ENCODE data around the gene SPATA22.
"Not testable (repeated sequence)": the region's sequence is repeated elsewhere in the genome, so short reads cannot be mapped to it uniquely, and the experiment has no call there.

Gene SPATA22

DNA sequence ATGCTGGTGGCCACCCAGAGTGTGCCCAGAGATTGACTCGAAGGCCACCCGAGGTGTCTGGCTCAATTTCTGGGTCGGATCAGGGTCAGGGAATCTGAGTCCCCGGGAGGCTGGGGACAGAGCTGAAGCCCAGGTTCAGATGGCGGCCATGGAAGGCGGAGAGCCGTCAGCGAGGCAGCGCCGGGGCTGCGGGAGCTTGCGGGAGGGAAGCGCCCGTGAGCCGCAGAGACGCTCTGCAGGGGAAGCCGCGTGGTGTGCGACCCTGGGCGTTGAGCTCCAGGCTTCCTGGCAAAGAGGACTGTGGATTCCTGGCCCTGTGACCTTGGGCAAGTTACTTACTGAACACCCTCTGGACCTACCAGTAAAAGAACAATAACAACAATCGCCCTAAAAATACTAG is 518 bp upstream of the SPATA22 start:
- no peak for DNase-seq

DNA sequence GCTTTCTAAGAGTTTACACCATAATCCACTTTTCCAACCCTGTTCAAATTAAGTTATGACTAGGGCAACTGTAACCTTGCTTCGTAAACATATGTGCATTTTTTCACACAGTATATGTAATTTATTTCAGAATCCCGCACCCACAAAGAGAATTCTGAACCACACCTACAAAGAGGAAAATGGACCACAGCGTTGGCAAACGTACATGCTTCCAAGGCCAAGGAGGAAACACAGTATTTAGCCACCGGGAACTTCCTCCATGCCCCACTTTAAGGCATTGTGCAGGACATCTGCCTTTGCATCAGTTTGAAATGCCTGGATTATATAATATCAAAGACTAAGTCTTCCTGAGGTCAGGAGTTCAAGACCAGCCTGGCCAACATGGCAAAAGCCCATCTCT is 2.1 kb downstream of the SPATA22 start:
- DNase-seq, result no peak

DNA sequence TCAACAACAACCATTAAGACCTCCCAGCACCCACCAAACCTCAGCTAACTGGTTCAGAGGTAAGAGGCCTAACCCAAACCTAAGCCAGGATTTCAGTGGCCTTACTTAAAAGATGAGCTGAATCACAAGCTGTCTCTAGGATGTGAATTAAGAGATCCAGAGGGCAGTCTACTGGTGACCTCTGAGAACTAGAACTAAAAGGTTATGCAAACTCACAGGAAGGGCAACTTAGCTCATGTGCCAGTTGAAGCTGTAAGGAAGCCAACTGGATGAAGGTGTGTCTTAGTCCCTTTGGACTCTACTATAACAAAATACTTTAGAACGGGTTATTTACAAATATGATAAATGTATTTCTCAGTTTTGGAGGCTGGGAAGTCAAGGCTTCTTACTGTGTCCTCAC is 5.3 kb downstream of the SPATA22 start:
- not testable (repeated sequence) for DNase-seq

GRCh38 chr17:3448059-3448665 is 23.5 kb downstream of the SPATA22 start:
- DNase-seq, result no peak

DNA sequence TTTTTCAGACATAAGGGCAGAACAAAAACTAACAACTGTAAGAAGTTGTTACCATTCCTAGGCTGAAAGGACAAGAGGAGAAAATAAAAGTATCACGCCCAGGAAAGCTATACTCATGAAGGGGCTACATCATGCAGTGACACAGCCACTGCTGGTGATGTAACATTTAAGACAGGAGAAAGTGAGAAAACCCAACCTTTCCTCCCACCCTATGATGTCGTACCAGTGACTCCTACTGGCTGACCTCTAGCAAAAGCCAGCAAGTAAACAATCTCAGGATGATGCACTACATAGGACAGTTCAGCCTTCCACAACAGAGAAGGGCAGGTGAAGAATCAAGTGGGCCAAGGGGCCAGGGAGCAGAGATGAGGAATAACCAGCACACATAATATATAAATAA is 24.0 kb downstream of the SPATA22 start:
- DNase-seq, result no peak

GRCh38 chr17:3440451-3440850 is 31.2 kb downstream of the SPATA22 start:
- no peak for DNase-seq

DNA sequence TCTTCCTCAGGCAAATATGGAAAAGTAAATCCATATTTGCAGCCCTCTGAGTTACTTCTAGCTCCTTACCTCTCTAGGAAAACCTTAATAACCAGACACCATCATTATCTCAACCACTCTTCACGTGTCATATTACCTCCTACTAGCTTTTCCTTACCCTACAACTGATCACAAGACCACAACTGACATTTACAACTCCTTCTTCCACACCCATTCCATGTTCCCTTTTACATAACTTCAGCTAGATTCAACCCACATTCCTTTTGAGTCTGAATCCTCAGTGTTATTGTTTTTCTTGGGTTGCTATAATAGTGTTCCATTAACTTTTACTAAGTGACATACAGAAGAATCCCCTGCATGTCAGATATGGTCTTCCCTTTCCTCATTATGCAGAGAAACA is 33.3 kb downstream of the SPATA22 start:
- DNase-seq, result no peak

- no peak for DNase-seq
Measured at GRCh38 chr17:3433741-3434140, 37.9 kb downstream of the SPATA22 start, which contains the start of gene OR1E2. Gene OR1E2 (minus strand): TSS chr17:3433841. CDS start chr17:3433841, 0 bp downstream.

DNA sequence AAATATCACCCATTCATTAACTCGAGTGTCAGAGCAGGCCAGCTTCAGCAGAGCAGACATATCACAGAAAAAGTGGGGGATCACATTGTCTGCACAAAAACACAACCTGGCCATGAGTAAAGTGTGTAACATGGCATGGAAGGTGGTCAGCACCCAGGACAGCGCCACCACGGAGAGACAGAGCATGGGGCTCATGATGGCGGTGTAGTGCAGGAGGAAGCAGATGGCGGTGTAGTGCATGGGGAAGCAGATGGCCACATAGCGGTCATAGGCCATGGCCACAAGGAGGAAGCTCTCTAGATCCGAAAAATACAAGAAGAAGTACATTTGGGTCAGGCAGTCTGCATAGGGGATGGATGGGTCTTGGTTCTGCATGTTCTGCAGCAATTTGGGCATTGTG is 38.4 kb downstream of the SPATA22 start:
- DNase-seq, result peak; percentile 28

DNA sequence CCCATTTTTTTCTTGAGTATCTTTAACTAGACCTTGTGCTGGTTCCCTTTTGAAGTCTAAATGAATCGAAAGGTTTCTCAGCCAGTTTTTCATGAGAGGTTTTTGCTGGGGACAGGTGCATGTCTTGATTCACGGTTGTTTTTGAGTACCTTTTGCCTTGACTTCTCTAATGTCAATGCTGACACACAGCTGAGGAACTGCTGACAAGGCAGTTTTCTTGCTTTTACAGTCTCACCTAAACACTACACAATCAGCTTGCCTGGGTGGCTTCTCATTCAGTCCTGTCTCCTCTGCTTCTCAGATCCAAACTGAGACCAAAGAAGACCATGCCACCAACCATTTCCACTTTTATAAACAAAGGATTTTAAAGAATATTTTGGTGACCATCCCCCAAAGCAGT is 53.4 kb downstream of the SPATA22 start:
- no peak for DNase-seq

DNA sequence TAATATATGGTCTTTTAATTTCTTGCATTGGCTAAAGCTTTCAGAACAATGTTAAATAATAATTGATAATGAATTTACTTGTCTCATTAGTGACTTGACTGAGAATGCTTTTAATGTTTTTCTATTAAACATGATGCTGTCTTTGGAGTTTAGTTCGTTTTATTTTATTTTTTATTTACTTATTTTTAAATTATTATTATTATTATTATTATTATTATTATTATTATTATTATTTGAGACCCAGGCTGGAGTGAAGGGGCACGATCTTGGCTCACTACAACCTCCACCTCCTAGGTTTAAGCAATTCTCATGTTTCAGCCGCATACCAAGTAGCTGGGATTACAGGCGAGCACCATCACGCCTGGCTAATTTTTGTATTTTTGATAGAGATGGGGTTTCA is 56.0 kb downstream of the SPATA22 start:
- no peak for DNase-seq

GRCh38 chr17:3412216-3412615 is 59.4 kb downstream of the SPATA22 start:
- not testable (repeated sequence) for DNase-seq

GRCh38 chr17:3411070-3411469 is 60.5 kb downstream of the SPATA22 start, which contains the start of gene OR3A3:
Gene OR3A3 (plus strand): TSS chr17:3411370.
- DNase-seq, result no peak

GRCh38 chr17:3403856-3404255 is 67.8 kb downstream of the SPATA22 start:
- DNase-seq, result not testable (repeated sequence)

GRCh38 chr17:3401786-3402185 is 69.8 kb downstream of the SPATA22 start:
- no peak for DNase-seq

- DNase-seq, result no peak
Measured at GRCh38 chr17:3400055-3400454, 71.6 kb downstream of the SPATA22 start.

- DNase-seq, result no peak
Measured at GRCh38 chr17:3398310-3398709, 73.3 kb downstream of the SPATA22 start, which contains the start of gene OR1E1. Gene OR1E1 (minus strand): TSS chr17:3398410. CDS start chr17:3398410, 0 bp downstream.

- not testable (repeated sequence) for DNase-seq
Measured at GRCh38 chr17:3397801-3398200, 73.8 kb downstream of the SPATA22 start.

All from CD4-positive, alpha-beta T cell treated with Interleukin-15 for 1 hour (primary cell).